ENCODE measurements around the gene GNG3. TPM values are rescaled to one million over a fixed set of nuclear protein-coding genes. Genes with fewer than 3 reads are reported as not detected.
"Not testable (repeated sequence)": the region's sequence is repeated elsewhere in the genome, so short reads cannot be mapped to it uniquely, and the experiment has no call there.

Gene GNG3
- total and polyA plus RNA-seq, 8 donors = 0.42 to 1.9 (median 1.5) TPM; not detected in 1

- H3K27ac ChIP-seq = no peak overlapping the region
- intact Hi-C loops (cut with DNase I) = no loop called here
- H3K27me3 ChIP-seq = no peaks in the 10 kb centered on the region
Measured at GRCh38 chr11:62702246-62702645, 5.2 kb upstream of the GNG3 start.

GRCh38 chr11:62703921-62704320 is 3.6 kb upstream of the GNG3 start:
- intact Hi-C loops (cut with DNase I); DNase-seq; H3K27me3 ChIP-seq; H3K9me3 ChIP-seq; ATAC-seq; H3K4me3 ChIP-seq: not testable (repeated sequence)
- Histone ChIP-seq H3K4me1 (peaks cover 17 to 46% of the 10 kb centered on the region in 2 donors), H3K27ac (peak overlapping the region in 1 of 2 donors; percentile 23), H3K36me3 (peaks cover 0 to 20% of the 10 kb centered on the region in 2 donors)

More at GRCh38 chr11:62702246-62702645, 5.2 kb upstream of the GNG3 start:
- H3K36me3 ChIP-seq = peaks cover 0 to 25% of the 10 kb centered on the region in 2 donors
- ATAC-seq = no peak
- H3K4me3 ChIP-seq = no peak overlapping the region
- DNase-seq = no peak
- H3K4me1 ChIP-seq = peaks cover 12 to 31% of the 10 kb centered on the region in 2 donors
- H3K9me3 ChIP-seq = no peaks in the 10 kb centered on the region
- no peak for TF ChIP-seq CTCF (IDR thresholded peaks at IDR 0.05)

- Histone ChIP-seq H3K27me3 (no peaks in the 10 kb centered on the region), H3K27ac (peak overlapping the region; percentile 77 to 85), H3K4me1 (peaks cover 24 to 57% of the 10 kb centered on the region in 2 donors), H3K4me3 (peak overlapping the region; percentile 51 to 80), H3K9me3 (no peaks in the 10 kb centered on the region), H3K36me3 (peaks cover 0 to 20% of the 10 kb centered on the region in 2 donors)
- no peak for TF ChIP-seq CTCF (IDR thresholded peaks at IDR 0.05)
- no peak for DNase-seq
- ATAC-seq = no peak
- intact Hi-C loops (cut with DNase I) = no loop called here
Measured at GRCh38 chr11:62705413-62705812, 2.1 kb upstream of the GNG3 start.

- intact Hi-C loops (cut with DNase I) = no loop called here
Measured at GRCh38 chr11:62705880-62706849, 1.3 kb upstream of the GNG3 start.

GRCh38 chr11:62706850-62707247 is 627 bp upstream of the GNG3 start:
- H3K27ac ChIP-seq = peak overlapping the region; percentile 49 to 85

More at GRCh38 chr11:62705880-62706849, 1.3 kb upstream of the GNG3 start:
- peaks cover 26 to 61% of the 10 kb centered on the region in 2 donors for H3K4me1 ChIP-seq
- H3K36me3 ChIP-seq = peaks cover 0 to 20% of the 10 kb centered on the region in 2 donors
- no peak for TF ChIP-seq CTCF (IDR thresholded peaks at IDR 0.05)
- ATAC-seq (peak; percentile 91), DNase-seq (peak; percentile 86 to 99 (median 95))
- peak overlapping the region; percentile 77 to 85 for H3K27ac ChIP-seq
- H3K9me3 ChIP-seq = no peaks in the 10 kb centered on the region
- no peaks in the 10 kb centered on the region for H3K27me3 ChIP-seq
- H3K4me3 ChIP-seq = peak overlapping the region; percentile 51 to 80

More at GRCh38 chr11:62706850-62707247, 627 bp upstream of the GNG3 start:
- DNase-seq (no peak), ATAC-seq (no peak)
- Histone ChIP-seq H3K9me3 (no peaks in the 10 kb centered on the region), H3K27me3 (no peaks in the 10 kb centered on the region), H3K4me1 (peaks cover 26 to 61% of the 10 kb centered on the region in 2 donors), H3K36me3 (peaks cover 0 to 22% of the 10 kb centered on the region in 2 donors), H3K4me3 (peak overlapping the region in 1 of 2 donors; percentile 51)
- no peak for TF ChIP-seq CTCF (IDR thresholded peaks at IDR 0.05)
- intact Hi-C loops (cut with DNase I) = no loop called here
